Esophagus squamous epithelium (tissue), 4 donors: Measurements from ENCODE around the gene MRPL19.

ENCODE experiments used
- POLR2A ChIP-seq, 4 donors: fragments of 450-650 bp; IDR thresholded peaks; one replicate each; pipeline ENCODE4 v1.6.1; 2017; ENCODE audit warnings: antibody characterized with exemption in 4 of 4, mild to moderate bottlenecking in 4 of 4, moderate library complexity in 3 of 4
- TF ChIP-seq, protein P1 (sequence below), 6 experiments: fragments of 450-650 bp in 4 of 6; fragments of 200-600 bp in 2 of 6; sonication (generic) in 2 of 6; IDR thresholded peaks; one replicate each; pipeline ENCODE4 v1.5.1; 2016 to 2019; ENCODE audit warnings: antibody characterized with exemption in 6 of 6, mild to moderate bottlenecking in 4 of 6, moderate library complexity in 4 of 6

- TF ChIP-seq, protein P1, sequence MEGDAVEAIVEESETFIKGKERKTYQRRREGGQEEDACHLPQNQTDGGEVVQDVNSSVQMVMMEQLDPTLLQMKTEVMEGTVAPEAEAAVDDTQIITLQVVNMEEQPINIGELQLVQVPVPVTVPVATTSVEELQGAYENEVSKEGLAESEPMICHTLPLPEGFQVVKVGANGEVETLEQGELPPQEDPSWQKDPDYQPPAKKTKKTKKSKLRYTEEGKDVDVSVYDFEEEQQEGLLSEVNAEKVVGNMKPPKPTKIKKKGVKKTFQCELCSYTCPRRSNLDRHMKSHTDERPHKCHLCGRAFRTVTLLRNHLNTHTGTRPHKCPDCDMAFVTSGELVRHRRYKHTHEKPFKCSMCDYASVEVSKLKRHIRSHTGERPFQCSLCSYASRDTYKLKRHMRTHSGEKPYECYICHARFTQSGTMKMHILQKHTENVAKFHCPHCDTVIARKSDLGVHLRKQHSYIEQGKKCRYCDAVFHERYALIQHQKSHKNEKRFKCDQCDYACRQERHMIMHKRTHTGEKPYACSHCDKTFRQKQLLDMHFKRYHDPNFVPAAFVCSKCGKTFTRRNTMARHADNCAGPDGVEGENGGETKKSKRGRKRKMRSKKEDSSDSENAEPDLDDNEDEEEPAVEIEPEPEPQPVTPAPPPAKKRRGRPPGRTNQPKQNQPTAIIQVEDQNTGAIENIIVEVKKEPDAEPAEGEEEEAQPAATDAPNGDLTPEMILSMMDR (IDR thresholded peaks at IDR 0.05): no peak
- TF ChIP-seq POLR2A (IDR thresholded peaks at IDR 0.05): no peak
Measured at GRCh38 chr2:75634945-75635344, 11.6 kb upstream of the MRPL19 start.
